Mesendoderm (in vitro differentiated cells): ENCODE measurements around the gene PRMT2.

Experiments used
- DNase-seq: peaks from one replicate; pipeline ENCODE4 v3.0.0; 2013
- H2AK5ac ChIP-seq: 2 replicates; pipeline ENCODE4 v1.6.1; 2013; ENCODE audit warnings: low read length, inconsistent platforms
- H2BK120ac ChIP-seq: 2 replicates; pipeline ENCODE4 v1.6.1; 2013; ENCODE audit warnings: low read depth, mild to moderate bottlenecking, low read length, moderate library complexity, mixed read lengths
- H2BK15ac ChIP-seq: replicated peaks from 2 replicates; pipeline ENCODE4 v1.6.1; 2013; ENCODE audit warnings: low read depth, mild to moderate bottlenecking, moderate library complexity
- H2BK5ac ChIP-seq: 2 replicates; pipeline ENCODE4 v1.6.1; 2013; ENCODE audit warnings: low read length, inconsistent platforms
- H3K18ac ChIP-seq: 2 replicates; pipeline ENCODE4 v1.6.1; 2013; ENCODE audit warnings: mild to moderate bottlenecking, low read length, mixed read lengths
- H3K23ac ChIP-seq: one replicate; pipeline ENCODE4 v1.6.1; 2013; ENCODE audit warnings: low read length
- H3K27ac ChIP-seq: 2 replicates; pipeline ENCODE4 v1.5.1; 2013; ENCODE audit warnings: low read depth, mild to moderate bottlenecking, inconsistent platforms, low read length, moderate library complexity
- H3K27me3 ChIP-seq: 2 replicates; pipeline ENCODE4 v1.6.1; 2013; ENCODE audit warnings: low read length, control low read depth, mild to moderate bottlenecking, inconsistent platforms; ENCODE audit not compliant: insufficient read depth, poor library complexity
- H3K36me3 ChIP-seq: 2 replicates; pipeline ENCODE4 v1.6.1; 2013; ENCODE audit warnings: low read length, inconsistent platforms; ENCODE audit not compliant: control insufficient read depth, insufficient read depth
- H3K4ac ChIP-seq: one replicate; pipeline ENCODE4 v1.6.1; 2013; ENCODE audit warnings: low read depth, mild to moderate bottlenecking, low read length, moderate library complexity
- H3K4me1 ChIP-seq: 2 replicates; pipeline ENCODE4 v1.6.1; 2013; ENCODE audit warnings: low read depth, low read length, inconsistent platforms; ENCODE audit not compliant: control insufficient read depth
- H3K4me2 ChIP-seq: 2 replicates; pipeline ENCODE4 v1.6.1; 2013; ENCODE audit warnings: low read length
- H3K4me3 ChIP-seq: 2 replicates; pipeline ENCODE4 v1.5.1; 2013; ENCODE audit warnings: mild to moderate bottlenecking, low read length
- H3K56ac ChIP-seq: one replicate; pipeline ENCODE4 v1.6.1; 2013; ENCODE audit warnings: low read length
- H3K79me1 ChIP-seq: 2 replicates; pipeline ENCODE4 v1.6.1; 2013; ENCODE audit warnings: low read length, inconsistent platforms
- H3K79me2 ChIP-seq: 2 replicates; pipeline ENCODE4 v1.6.1; 2013; ENCODE audit warnings: mild to moderate bottlenecking, low read length; ENCODE audit not compliant: control insufficient read depth, insufficient read depth
- H3K9ac ChIP-seq: 2 replicates; pipeline ENCODE4 v1.6.1; 2013; ENCODE audit warnings: low read length, inconsistent platforms
- H4K5ac ChIP-seq: one replicate; pipeline ENCODE4 v1.6.1; 2013; ENCODE audit warnings: low read length
- H4K8ac ChIP-seq: one replicate; pipeline ENCODE4 v1.6.1; 2013; ENCODE audit warnings: low read depth, mild to moderate bottlenecking, control low read depth, low read length, moderate library complexity
- WGBS: extraction: QIAGEN DNeasy Blood & Tissue Kit; methylation state at CpG from one replicate; pipeline ENCODE4 v1.1.7; 2013; ENCODE audit warnings: low lambda C conversion rate, missing lambda C conversion rate; ENCODE audit not compliant: insufficient coverage; ENCODE audit errors: extremely low coverage; 5-methylcytosine and 5-hydroxymethylcytosine counted together

The PRMT2 gene

DNA sequence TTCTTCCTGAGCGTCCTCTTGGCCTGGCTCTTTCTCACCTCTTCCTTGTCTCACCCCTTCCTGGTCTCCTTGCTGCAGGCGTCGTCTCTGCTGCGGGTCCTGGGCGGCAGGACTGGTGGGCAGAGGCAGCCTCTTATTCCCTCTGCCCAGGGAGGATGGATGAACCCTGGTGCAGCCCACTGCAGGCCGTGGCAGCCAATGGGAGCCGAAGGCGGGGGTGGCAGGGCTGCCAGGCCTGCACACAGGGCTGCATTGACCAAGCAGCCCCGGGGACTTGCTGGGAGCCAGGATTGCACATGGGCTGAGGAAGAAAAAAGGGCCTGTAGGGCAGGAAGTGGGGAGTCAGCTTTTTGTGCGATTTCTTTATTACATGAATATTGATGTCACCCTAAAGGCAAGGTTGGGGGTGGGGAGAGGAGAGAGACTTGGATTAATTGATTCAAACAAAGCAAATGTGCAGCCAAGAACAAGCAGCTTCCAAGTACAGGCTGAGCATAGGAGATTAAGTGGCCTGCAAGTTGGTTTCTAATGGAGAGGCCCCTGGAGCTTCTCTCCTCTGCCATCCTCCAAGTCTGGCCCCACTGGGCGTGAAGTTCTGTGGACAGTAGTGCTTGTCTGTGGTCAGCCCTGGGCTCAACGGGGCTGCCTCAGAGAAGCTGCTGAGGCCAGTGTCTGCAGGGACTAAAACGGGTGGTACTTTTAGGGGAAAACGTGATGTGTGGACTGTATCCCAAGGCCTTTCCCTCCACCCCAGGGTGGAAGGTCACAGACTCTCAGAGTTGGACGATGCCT lies 30.3 kb upstream of the PRMT2 start, which contains the start of gene S100B:
S100B (minus strand) TSS at position 108 of the 792 bp plus-strand sequence. CDS start 2,667 bp downstream, outside the sequence.
- no peak within 1 kb of the TSS for H3K18ac ChIP-seq
- no peak within 1 kb of the TSS for H4K8ac ChIP-seq
- no peak within 1 kb of the TSS for H3K56ac ChIP-seq
- H2BK120ac ChIP-seq: no peak within 1 kb of the TSS
- H3K4ac ChIP-seq: no peak within 1 kb of the TSS
- no peaks in the 10 kb centered on the region for H3K79me1 ChIP-seq
- H3K27me3 ChIP-seq: no peaks in the 10 kb centered on the region
- WGBS: no CpG with 5 or more reads among the region's 15 CpGs
- no peak within 1 kb of the TSS for H2BK15ac ChIP-seq
- no peak within 1 kb of the TSS for H4K5ac ChIP-seq
- no peak within 1 kb of the TSS for H3K4me3 ChIP-seq
- H3K23ac ChIP-seq: no peak within 1 kb of the TSS
- H3K4me1 ChIP-seq: no peaks in the 10 kb centered on the region
- H2BK5ac ChIP-seq: no peak within 1 kb of the TSS
- no peak within 1 kb of the TSS for H2AK5ac ChIP-seq
- H3K9ac ChIP-seq: no peak within 1 kb of the TSS
- no peak within 1 kb of the TSS for H3K4me2 ChIP-seq
- no peaks in the 10 kb centered on the region for H3K36me3 ChIP-seq
- H3K27ac ChIP-seq: no peak within 1 kb of the TSS
- peak; percentile 13 for DNase-seq
- H3K79me2 ChIP-seq: no peaks in the 10 kb centered on the region

DNA sequence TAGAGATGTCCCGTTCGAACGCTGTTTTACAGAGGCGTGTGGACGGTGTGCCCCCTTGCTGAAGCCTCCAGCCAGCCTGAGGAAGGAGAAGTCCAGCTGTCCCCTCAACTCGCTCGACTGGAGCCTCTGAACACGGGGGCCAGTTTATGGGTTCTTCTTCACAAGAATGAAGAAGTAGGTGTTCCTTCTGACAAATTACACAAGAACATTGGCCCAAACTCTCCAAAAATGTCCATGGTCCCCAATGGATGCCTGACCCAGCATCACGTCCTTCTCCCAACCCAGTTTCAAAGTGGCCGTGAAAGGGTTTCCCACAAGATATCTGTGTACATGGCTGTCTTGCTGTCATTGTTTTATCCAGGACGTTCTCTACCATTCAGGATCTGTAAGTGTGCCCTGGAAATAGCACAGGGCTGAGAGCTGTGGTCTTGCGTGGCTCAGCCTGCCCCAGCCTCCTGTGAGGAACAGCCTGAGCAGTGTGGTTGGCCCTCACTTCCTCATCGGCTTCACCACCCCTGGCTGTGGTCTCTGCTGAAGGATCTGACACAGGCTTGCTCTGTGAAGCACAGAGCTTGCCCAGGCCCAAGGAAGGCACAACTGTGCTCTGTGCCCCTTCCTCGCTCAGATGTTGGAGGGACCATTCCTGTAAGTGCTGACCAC lies 29.6 kb upstream of the PRMT2 start:
- no peak overlapping the region for H2AK5ac ChIP-seq
- no peak overlapping the region for H2BK15ac ChIP-seq
- no peak overlapping the region for H3K18ac ChIP-seq
- H3K56ac ChIP-seq: no peak overlapping the region
- no peak overlapping the region for H3K4ac ChIP-seq
- H3K4me1 ChIP-seq: no peaks in the 10 kb centered on the region
- no peak overlapping the region for H3K4me2 ChIP-seq
- no peak overlapping the region for H3K23ac ChIP-seq
- no peak overlapping the region for H3K27ac ChIP-seq
- H2BK5ac ChIP-seq: no peak overlapping the region
- no peak for DNase-seq
- WGBS: no CpG with 5 or more reads among the region's 14 CpGs
- no peak overlapping the region for H3K4me3 ChIP-seq
- no peak overlapping the region for H4K5ac ChIP-seq
- no peaks in the 10 kb centered on the region for H3K79me2 ChIP-seq
- no peak overlapping the region for H2BK120ac ChIP-seq
- H3K9ac ChIP-seq: no peak overlapping the region
- H3K79me1 ChIP-seq: no peaks in the 10 kb centered on the region
- no peaks in the 10 kb centered on the region for H3K27me3 ChIP-seq
- no peak overlapping the region for H4K8ac ChIP-seq
- H3K36me3 ChIP-seq: no peaks in the 10 kb centered on the region

GRCh38 chr21:46606427-46606813 lies 29.1 kb upstream of the PRMT2 start:
- H3K23ac ChIP-seq: no peak overlapping the region
- no peaks in the 10 kb centered on the region for H3K4me1 ChIP-seq
- no peaks in the 10 kb centered on the region for H3K79me2 ChIP-seq
- H3K4me2 ChIP-seq: no peak overlapping the region
- H3K79me1 ChIP-seq: no peaks in the 10 kb centered on the region
- H2AK5ac ChIP-seq: no peak overlapping the region
- H3K36me3 ChIP-seq: no peaks in the 10 kb centered on the region
- H3K27ac ChIP-seq: no peak overlapping the region
- no peak overlapping the region for H2BK120ac ChIP-seq
- H3K18ac ChIP-seq: no peak overlapping the region
- H3K4me3 ChIP-seq: no peak overlapping the region
- no peak overlapping the region for H3K56ac ChIP-seq
- H4K8ac ChIP-seq: no peak overlapping the region
- H3K27me3 ChIP-seq: no peaks in the 10 kb centered on the region
- no peak overlapping the region for H2BK15ac ChIP-seq
- no peak overlapping the region for H2BK5ac ChIP-seq
- no peak overlapping the region for H3K9ac ChIP-seq
- no peak overlapping the region for H4K5ac ChIP-seq
- H3K4ac ChIP-seq: no peak overlapping the region
- WGBS: no CpG with 5 or more reads among the region's 7 CpGs
- no peak for DNase-seq

DNA sequence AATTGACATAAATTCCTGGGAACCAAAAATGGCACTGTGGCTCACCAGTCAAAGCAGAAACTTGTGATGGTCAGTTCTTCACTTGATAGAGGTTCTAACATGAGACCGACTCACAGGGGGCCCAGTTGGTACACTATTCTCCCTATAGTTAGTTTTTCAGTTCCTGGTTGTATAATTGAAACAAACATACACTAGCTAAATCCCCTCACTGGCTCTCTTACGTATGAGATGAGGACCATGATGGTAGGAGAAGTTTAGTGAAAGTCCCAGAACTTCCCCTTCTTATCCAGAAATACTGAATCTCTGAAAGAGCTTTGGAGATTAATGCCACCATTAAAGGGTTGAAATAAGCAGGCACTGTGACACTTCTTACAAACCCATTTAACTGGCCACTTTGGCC lies 27.8 kb upstream of the PRMT2 start:
- no peaks in the 10 kb centered on the region for H3K79me2 ChIP-seq
- H3K36me3 ChIP-seq: no peaks in the 10 kb centered on the region
- WGBS: no CpG with 5 or more reads among the region's 2 CpGs
- no peak overlapping the region for H2BK15ac ChIP-seq
- no peak overlapping the region for H3K4me3 ChIP-seq
- no peak overlapping the region for H3K9ac ChIP-seq
- DNase-seq: no peak
- H3K23ac ChIP-seq: no peak overlapping the region
- no peak overlapping the region for H4K8ac ChIP-seq
- no peak overlapping the region for H2BK120ac ChIP-seq
- H3K4ac ChIP-seq: no peak overlapping the region
- no peak overlapping the region for H2AK5ac ChIP-seq
- no peaks in the 10 kb centered on the region for H3K4me1 ChIP-seq
- H3K4me2 ChIP-seq: no peak overlapping the region
- no peak overlapping the region for H3K56ac ChIP-seq
- H2BK5ac ChIP-seq: no peak overlapping the region
- no peak overlapping the region for H3K18ac ChIP-seq
- no peaks in the 10 kb centered on the region for H3K27me3 ChIP-seq
- H3K27ac ChIP-seq: no peak overlapping the region
- H4K5ac ChIP-seq: no peak overlapping the region
- no peaks in the 10 kb centered on the region for H3K79me1 ChIP-seq

DNA sequence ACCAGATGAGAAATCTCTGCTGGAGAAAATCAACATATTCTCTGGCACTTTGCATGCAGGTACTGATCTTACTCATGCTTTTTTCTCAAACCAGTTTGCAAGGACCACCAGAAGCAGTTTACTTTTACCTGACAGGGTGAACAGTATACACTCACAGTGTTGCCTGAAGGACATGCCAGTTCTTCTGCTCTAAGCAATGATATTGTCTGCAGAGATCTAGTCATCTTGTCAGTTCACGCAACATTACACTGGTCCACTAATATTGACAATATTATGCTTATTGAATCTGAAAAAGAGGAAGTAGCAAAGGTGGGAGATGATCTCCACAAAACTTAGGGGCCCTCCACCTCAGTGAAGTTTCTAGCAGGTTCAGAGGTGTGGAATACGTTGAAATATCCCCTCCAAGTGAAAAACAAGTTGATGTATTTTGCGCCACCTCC lies 26.8 kb upstream of the PRMT2 start:
- no peak overlapping the region for H4K8ac ChIP-seq
- H4K5ac ChIP-seq: no peak overlapping the region
- no peak overlapping the region for H2BK15ac ChIP-seq
- H2BK120ac ChIP-seq: no peak overlapping the region
- H3K56ac ChIP-seq: no peak overlapping the region
- H3K27me3 ChIP-seq: no peaks in the 10 kb centered on the region
- H3K79me1 ChIP-seq: no peaks in the 10 kb centered on the region
- no peak overlapping the region for H3K27ac ChIP-seq
- no peak for DNase-seq
- no peak overlapping the region for H2BK5ac ChIP-seq
- no peak overlapping the region for H3K4ac ChIP-seq
- H3K23ac ChIP-seq: no peak overlapping the region
- WGBS: no CpG with 5 or more reads among the region's 3 CpGs
- no peak overlapping the region for H3K4me3 ChIP-seq
- no peak overlapping the region for H3K9ac ChIP-seq
- H2AK5ac ChIP-seq: no peak overlapping the region
- no peak overlapping the region for H3K18ac ChIP-seq
- no peak overlapping the region for H3K4me2 ChIP-seq
- no peaks in the 10 kb centered on the region for H3K36me3 ChIP-seq
- no peaks in the 10 kb centered on the region for H3K79me2 ChIP-seq
- H3K4me1 ChIP-seq: no peaks in the 10 kb centered on the region
